Stimulated activated memory B cell treated with anti-CD40 and anti-IgM and Interleukin-4, amounts not matched to agents 10 μg/mL and 1 μg/mL and 100 μg/mL, for 72 hours (primary cell): ENCODE data around the gene ADI1.
A peak's percentile ranks its signal among the peaks of the same experiment; 100 is the strongest.

Source experiments
- ATAC-seq: fragments of 150-1000 bp; cut with Tn5 transposase; 2 replicates; pipeline ENCODE4 v1.10.0; 2021
- H3K27ac Mint-ChIP-seq: one replicate; pipeline ENCODE4 v1.8.0; 2022; ENCODE audit warnings: mild to moderate bottlenecking, mixed read lengths
- H3K27me3 Mint-ChIP-seq: one replicate; pipeline ENCODE4 v1.8.0; 2022; ENCODE audit warnings: mixed read lengths
- H3K36me3 Mint-ChIP-seq: one replicate; pipeline ENCODE4 v1.8.0; 2022; ENCODE audit warnings: mixed read lengths
- H3K4me1 Mint-ChIP-seq: one replicate; pipeline ENCODE4 v1.8.0; 2022; ENCODE audit warnings: mixed read lengths
- H3K4me3 Mint-ChIP-seq: one replicate; pipeline ENCODE4 v1.8.0; 2022; ENCODE audit warnings: mild to moderate bottlenecking, moderate library complexity, mixed read lengths
- H3K9me3 Mint-ChIP-seq: one replicate; pipeline ENCODE4 v1.8.0; 2022; ENCODE audit warnings: mixed read lengths

The ADI1 gene

GRCh38 chr2:3535794-3536681 is 16.7 kb upstream of the ADI1 start:
- no peaks in the 10 kb centered on the region for H3K27me3 Mint-ChIP-seq
- peaks cover 17% of the 10 kb centered on the region for H3K4me1 Mint-ChIP-seq
- no peaks in the 10 kb centered on the region for H3K9me3 Mint-ChIP-seq
- ATAC-seq = peak; percentile 63
- H3K27ac Mint-ChIP-seq = peak overlapping the region; percentile 81
- H3K36me3 Mint-ChIP-seq = peaks cover 23% of the 10 kb centered on the region
- peak overlapping the region; percentile 68 for H3K4me3 Mint-ChIP-seq

- peak overlapping the region; percentile 68 for H3K4me3 Mint-ChIP-seq
- H3K4me1 Mint-ChIP-seq = peaks cover 17% of the 10 kb centered on the region
- H3K27ac Mint-ChIP-seq = peak overlapping the region; percentile 81
- no peaks in the 10 kb centered on the region for H3K9me3 Mint-ChIP-seq
- peak; percentile 53 for ATAC-seq
- H3K27me3 Mint-ChIP-seq = no peaks in the 10 kb centered on the region
- peaks cover 20% of the 10 kb centered on the region for H3K36me3 Mint-ChIP-seq
These were observed 16.1 kb upstream of the ADI1 start for GRCh38 chr2:3535467-3535793.

GRCh38 chr2:3534251-3534814 is 15.0 kb upstream of the ADI1 start:
- no peaks in the 10 kb centered on the region for H3K27me3 Mint-ChIP-seq
- peaks cover 10% of the 10 kb centered on the region for H3K36me3 Mint-ChIP-seq
- H3K4me1 Mint-ChIP-seq = peaks cover 17% of the 10 kb centered on the region
- no peak overlapping the region for H3K4me3 Mint-ChIP-seq
- H3K27ac Mint-ChIP-seq = no peak overlapping the region
- ATAC-seq = no peak
- no peaks in the 10 kb centered on the region for H3K9me3 Mint-ChIP-seq

- ATAC-seq = no peak
- H3K4me1 Mint-ChIP-seq = peaks cover 17% of the 10 kb centered on the region
- peaks cover 10% of the 10 kb centered on the region for H3K36me3 Mint-ChIP-seq
- H3K9me3 Mint-ChIP-seq = no peaks in the 10 kb centered on the region
- H3K27me3 Mint-ChIP-seq = no peaks in the 10 kb centered on the region
- no peak overlapping the region for H3K27ac Mint-ChIP-seq
- no peak overlapping the region for H3K4me3 Mint-ChIP-seq
These were observed 14.5 kb upstream of the ADI1 start for GRCh38 chr2:3533836-3534235.

- Mint-ChIP-seq H3K27me3 (no peaks in the 10 kb centered on the region), H3K36me3 (peaks cover 10% of the 10 kb centered on the region), H3K27ac (no peak overlapping the region), H3K9me3 (no peaks in the 10 kb centered on the region), H3K4me3 (no peak overlapping the region), H3K4me1 (peaks cover 17% of the 10 kb centered on the region)
- ATAC-seq = no peak
These were observed 13.6 kb upstream of the ADI1 start for GRCh38 chr2:3532941-3533340.

- H3K36me3 Mint-ChIP-seq = peaks cover 10% of the 10 kb centered on the region
- no peaks in the 10 kb centered on the region for H3K27me3 Mint-ChIP-seq
- no peak overlapping the region for H3K27ac Mint-ChIP-seq
- H3K9me3 Mint-ChIP-seq = no peaks in the 10 kb centered on the region
- H3K4me1 Mint-ChIP-seq = no peaks in the 10 kb centered on the region
- no peak for ATAC-seq
- no peak overlapping the region for H3K4me3 Mint-ChIP-seq
These were observed 10.1 kb upstream of the ADI1 start for GRCh38 chr2:3529316-3530025.

- Mint-ChIP-seq H3K4me1 (no peaks in the 10 kb centered on the region), H3K36me3 (peaks cover 4% of the 10 kb centered on the region), H3K27me3 (no peaks in the 10 kb centered on the region), H3K9me3 (no peaks in the 10 kb centered on the region), H3K27ac (no peak overlapping the region), H3K4me3 (no peak overlapping the region)
- no peak for ATAC-seq
These were observed 8.8 kb upstream of the ADI1 start for GRCh38 chr2:3527886-3528785.

GRCh38 chr2:3526871-3527270 is 7.5 kb upstream of the ADI1 start:
- no peaks in the 10 kb centered on the region for H3K36me3 Mint-ChIP-seq
- no peak overlapping the region for H3K27ac Mint-ChIP-seq
- H3K9me3 Mint-ChIP-seq = no peaks in the 10 kb centered on the region
- H3K27me3 Mint-ChIP-seq = no peaks in the 10 kb centered on the region
- H3K4me1 Mint-ChIP-seq = peaks cover 1% of the 10 kb centered on the region
- no peak for ATAC-seq
- H3K4me3 Mint-ChIP-seq = no peak overlapping the region

- H3K4me1 Mint-ChIP-seq = peaks cover 24% of the 10 kb centered on the region
- no peak for ATAC-seq
- no peak overlapping the region for H3K4me3 Mint-ChIP-seq
- no peaks in the 10 kb centered on the region for H3K27me3 Mint-ChIP-seq
- H3K9me3 Mint-ChIP-seq = no peaks in the 10 kb centered on the region
- no peaks in the 10 kb centered on the region for H3K36me3 Mint-ChIP-seq
- no peak overlapping the region for H3K27ac Mint-ChIP-seq
These were observed 4.3 kb upstream of the ADI1 start for GRCh38 chr2:3523551-3524041.

GRCh38 chr2:3522961-3523421 is 3.7 kb upstream of the ADI1 start:
- Mint-ChIP-seq H3K9me3 (no peaks in the 10 kb centered on the region), H3K4me1 (peaks cover 26% of the 10 kb centered on the region), H3K27ac (no peak overlapping the region), H3K36me3 (no peaks in the 10 kb centered on the region), H3K4me3 (no peak overlapping the region), H3K27me3 (no peaks in the 10 kb centered on the region)
- ATAC-seq = no peak

GRCh38 chr2:3520591-3520990 is 1.3 kb upstream of the ADI1 start:
- ATAC-seq = no peak
- Mint-ChIP-seq H3K27me3 (no peaks in the 10 kb centered on the region), H3K4me1 (peaks cover 37% of the 10 kb centered on the region), H3K4me3 (peak overlapping the region; percentile 92), H3K9me3 (peaks cover 3% of the 10 kb centered on the region), H3K36me3 (peaks cover 4% of the 10 kb centered on the region), H3K27ac (peak overlapping the region; percentile 86)

GRCh38 chr2:3518496-3519254 is 656 bp downstream of the ADI1 start:
- Mint-ChIP-seq H3K4me3 (peak overlapping the region; percentile 92), H3K27me3 (no peaks in the 10 kb centered on the region), H3K36me3 (peaks cover 19% of the 10 kb centered on the region), H3K27ac (peak overlapping the region; percentile 86), H3K4me1 (peaks cover 46% of the 10 kb centered on the region), H3K9me3 (peaks cover 6% of the 10 kb centered on the region)
- peak; percentile 90 for ATAC-seq

- H3K4me1 Mint-ChIP-seq = peaks cover 46% of the 10 kb centered on the region
These were observed 1.3 kb downstream of the ADI1 start for GRCh38 chr2:3517948-3518495.

GRCh38 chr2:3516831-3517230 is 2.5 kb downstream of the ADI1 start:
- no peak for ATAC-seq
- H3K27ac Mint-ChIP-seq = no peak overlapping the region
- H3K4me1 Mint-ChIP-seq = peaks cover 44% of the 10 kb centered on the region
- no peak overlapping the region for H3K4me3 Mint-ChIP-seq
- peaks cover 37% of the 10 kb centered on the region for H3K36me3 Mint-ChIP-seq
- H3K9me3 Mint-ChIP-seq = peaks cover 6% of the 10 kb centered on the region
- H3K27me3 Mint-ChIP-seq = no peaks in the 10 kb centered on the region

More at GRCh38 chr2:3517948-3518495, 1.3 kb downstream of the ADI1 start:
- peaks cover 6% of the 10 kb centered on the region for H3K9me3 Mint-ChIP-seq
- H3K4me3 Mint-ChIP-seq = peak overlapping the region; percentile 92
- no peaks in the 10 kb centered on the region for H3K27me3 Mint-ChIP-seq
- peak overlapping the region; percentile 86 for H3K27ac Mint-ChIP-seq
- peaks cover 25% of the 10 kb centered on the region for H3K36me3 Mint-ChIP-seq
- no peak for ATAC-seq
